Heart right ventricle (tissue), 16 donors: ENCODE measurements around the gene NOD1. TPM values are rescaled to one million over a fixed set of nuclear protein-coding genes. Genes with fewer than 3 reads are reported as not detected.

Experiments
- ATAC-seq, 8 donors: fragments of 200-7000 bp; cut with Tn5 transposase; one replicate each; pipeline ENCODE4 v1.9.1; 2020; ENCODE audit warnings: mild to moderate bottlenecking in 8 of 8, moderate library complexity in 8 of 8, moderate number of reproducible peaks in 1 of 8
- DNase-seq, 2 donors: peaks; one replicate each; pipeline ENCODE4 v3.0.0-alpha.2; 2020
- H3K27ac ChIP-seq, 10 donors: fragments of 200-600 bp; sonication (generic) in 2 of 10; one replicate each; pipeline versions ENCODE4 v1.5.0 to v1.8.0; 2020 to 2022; ENCODE audit warnings: mild to moderate bottlenecking in 3 of 10
- H3K27me3 ChIP-seq, 7 donors: fragments of 200-600 bp; one replicate each; pipeline ENCODE4 v1.8.0; 2021 to 2022; ENCODE audit warnings: mild to moderate bottlenecking in 2 of 7
- H3K36me3 ChIP-seq, 9 donors: fragments of 200-600 bp; sonication (generic) in 1 of 9; one replicate each; pipeline versions ENCODE4 v1.5.0 to v1.8.0; 2020 to 2022; ENCODE audit warnings: mild to moderate bottlenecking in 2 of 9
- H3K4me1 ChIP-seq, 9 donors: fragments of 200-600 bp; sonication (generic) in 1 of 9; one replicate each; pipeline versions ENCODE4 v1.5.0 to v1.8.0; 2020 to 2022; ENCODE audit warnings: mild to moderate bottlenecking in 4 of 9
- H3K4me3 ChIP-seq, 10 donors: fragments of 200-600 bp; sonication (generic) in 2 of 10; one replicate each; pipeline versions ENCODE4 v1.5.0 to v1.8.0; 2020 to 2022; ENCODE audit warnings: mild to moderate bottlenecking in 7 of 10, moderate library complexity in 2 of 10
- H3K9me3 ChIP-seq, 11 donors: fragments of 200-600 bp in 10 of 11; sonication (generic) in 2 of 11; one replicate each; pipeline versions ENCODE4 v1.5.0 to v1.8.0; 2013 to 2022; ENCODE audit warnings: mild to moderate bottlenecking in 2 of 11, control low read depth in 1 of 11, moderate library complexity in 1 of 11
- CTCF ChIP-seq, 9 donors: fragments of 200-600 bp; sonication (generic) in 2 of 9; IDR thresholded peaks; one replicate each; pipeline versions ENCODE4 v1.5.0 to v1.8.0; 2021 to 2022; ENCODE audit warnings: antibody characterized with exemption in 9 of 9, mild to moderate bottlenecking in 5 of 9, moderate library complexity in 1 of 9
- WGBS, 2 donors: extraction: QIAGEN DNeasy Blood & Tissue Kit; methylation state at CpG; one replicate each; pipeline ENCODE4 v1.1.7; 2013; ENCODE audit warnings: inconsistent platforms in 1 of 2; 5-methylcytosine and 5-hydroxymethylcytosine counted together
- intact Hi-C, 10 donors: fragments of 100-400 bp; cut with DNase I; formaldehyde crosslinking; loops; one replicate each; pipeline versions ENCODE4 v1.11.1 to v1.14.2; 2022
- polyA plus RNA-seq, 2 donors: library from polyadenylated mRNA; stranded (reverse); fragments of 200-250 nt; gene quantifications; one replicate each; pipeline ENCODE4 v1.2.3, GENCODE V29; 2013
- total RNA-seq, 10 donors: library from RNA; stranded (reverse); fragmentation: NEBNext Ultra II Directional in 3 of 10; extraction: Animal tissue kit (Norgen Biotek cat#: 25700) in 3 of 10; gene quantifications; one replicate each; pipeline versions ENCODE4 v1.2.1 to v1.2.4, GENCODE V29; 2021 to 2023
- donor health status: Arrhythmogenic right ventricular cardiomyopathy.
- donor health status: ischemic (EF 13 %, LVEDD 7.1; RV severe dilation, severe dysfunction).
- donor health status: healthy with polysubstance abuse.
- donor health status: DM: no; HTN: yes; CAD: no.
- donor health status: DM: no; HTN: no; CAD: no.
- donor health status: ischemic (EF 25% LVEDD 6.9; RV normal size, moderate dysfunction).
- donor health status: ischemic (EF 25% LVEDD 5.7; RV mildly dilated, moderate dysfunction).
- donor health status: healthy.
- donor health status: DM: yes; HTN: yes; CAD: no.
- donor health status: Ischemic cardiomyopathy.
- donor health status: ischemic (EF 35%, LVEDD 5.7; RV mildly dilated, moderate dysfunction).
- donor health status: nonischemic (EF 11% LVEDD 7.7; RV severe dilation, severe dysfunction).
- donor health status: DM: yes; HTN: yes; CAD: no.
- donor health status: PGD.
- donor health status: ischemic (EF 29% LVEDD 5.4; RV normal size, mild dysfunction).
- donor health status: nonischemic (EF 23%, LVEDD 6.1; RV moderate dilation, normal function).

The NOD1 gene
- total and polyA plus RNA-seq, 12 donors = 6.3 to 19.1 (median 8.6) TPM

DNA sequence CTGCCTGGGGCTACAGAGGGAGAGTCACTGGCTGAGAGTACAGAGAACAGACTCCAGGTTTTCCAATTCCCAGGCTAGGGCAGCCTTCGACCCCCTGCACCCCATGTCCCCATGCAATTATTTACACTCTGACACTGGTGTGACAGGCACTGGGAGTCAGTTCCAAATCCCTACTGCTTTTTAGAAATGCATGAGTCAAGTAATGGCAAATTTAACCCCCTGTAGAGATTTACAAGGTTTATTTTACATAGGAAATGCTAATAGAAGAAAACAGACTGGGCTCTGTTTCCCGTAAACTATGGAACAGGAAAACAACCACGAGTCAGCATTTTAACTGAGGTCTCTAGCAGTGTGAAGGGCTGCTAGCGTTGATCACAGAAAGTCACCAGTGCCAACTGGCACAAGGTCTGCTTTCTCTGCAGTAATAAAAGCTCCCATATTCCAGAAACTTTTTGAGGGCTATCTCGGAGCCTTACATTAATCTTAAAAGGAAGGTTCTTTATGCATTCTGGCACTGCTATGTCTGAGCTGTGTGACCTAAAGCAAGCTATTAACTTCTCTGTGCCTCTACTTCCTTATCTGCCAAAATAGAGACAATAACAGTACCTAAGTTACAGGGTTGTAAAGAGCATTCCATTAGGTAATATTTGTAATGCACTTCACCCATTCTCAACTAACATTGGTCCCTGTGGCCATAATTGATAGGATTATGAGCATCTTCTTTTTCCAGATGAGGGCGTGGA lies 28.2 kb downstream of the NOD1 start:
- Histone ChIP-seq H3K4me1 (peaks cover 0 to 39% (median 28%) of the 10 kb centered on the region in 9 donors), H3K27ac (no peak overlapping the region), H3K36me3 (peaks cover 0 to 100% (median 70%) of the 10 kb centered on the region in 9 donors), H3K9me3 (no peaks in the 10 kb centered on the region), H3K4me3 (no peak overlapping the region), H3K27me3 (no peaks in the 10 kb centered on the region)
- ATAC-seq (no peak), DNase-seq (no peak)
- 52 to 62% methylated on average over 6 of the region's 6 CpGs for WGBS, 2 donors
- intact Hi-C loops = no loop called here
- no peak for TF ChIP-seq CTCF (IDR thresholded peaks at IDR 0.05)

- Histone ChIP-seq H3K4me1 (peaks cover 0 to 31% (median 20%) of the 10 kb centered on the region in 9 donors), H3K27me3 (no peaks in the 10 kb centered on the region), H3K27ac (peak overlapping the region; percentile 15 to 79 (median 73)), H3K4me3 (no peak overlapping the region), H3K9me3 (no peaks in the 10 kb centered on the region), H3K36me3 (peaks cover 0 to 86% (median 56%) of the 10 kb centered on the region in 9 donors)
- TF ChIP-seq CTCF (IDR thresholded peaks at IDR 0.05) = no peak
- peak; percentile 53 to 93 (median 84) for ATAC-seq
- intact Hi-C loops = no loop called here
- DNase-seq = peak in 1 of 2 donors; percentile 50
- WGBS, 2 donors = 40 to 67% methylated on average over 10 of the region's 10 CpGs
Observed at GRCh38 chr7:30448461-30449189, 30.0 kb downstream of the NOD1 start.

GRCh38 chr7:30447466-30447865 lies 31.1 kb downstream of the NOD1 start:
- H3K27ac ChIP-seq = peak overlapping the region in 3 of 10 donors; percentile 71 to 79 (median 77)
- no peaks in the 10 kb centered on the region for H3K9me3 ChIP-seq
- intact Hi-C loops = no loop called here
- H3K27me3 ChIP-seq = no peaks in the 10 kb centered on the region
- TF ChIP-seq CTCF (IDR thresholded peaks at IDR 0.05) = no peak
- peaks cover 0 to 27% (median 16%) of the 10 kb centered on the region in 9 donors for H3K4me1 ChIP-seq
- H3K36me3 ChIP-seq = peaks cover 0 to 74% (median 45%) of the 10 kb centered on the region in 9 donors
- DNase-seq (no peak), ATAC-seq (no peak)
- H3K4me3 ChIP-seq = no peak overlapping the region
- 97 to 99% methylated on average over 8 of the region's 8 CpGs for WGBS, 2 donors

- no peaks in the 10 kb centered on the region for H3K9me3 ChIP-seq
- H3K4me3 ChIP-seq = no peak overlapping the region
- DNase-seq (no peak), ATAC-seq (peak in 2 of 8 donors; percentile 7 to 15)
- TF ChIP-seq CTCF (IDR thresholded peaks at IDR 0.05) = no peak
- WGBS, 2 donors = 93 to 95% methylated on average over 4 of the region's 4 CpGs
- peaks cover 0 to 27% (median 16%) of the 10 kb centered on the region in 9 donors for H3K4me1 ChIP-seq
- intact Hi-C loops = no loop called here
- H3K36me3 ChIP-seq = peaks cover 0 to 62% (median 33%) of the 10 kb centered on the region in 9 donors
- H3K27me3 ChIP-seq = no peaks in the 10 kb centered on the region
- H3K27ac ChIP-seq = peak overlapping the region in 1 of 10 donors; percentile 60
Observed at GRCh38 chr7:30446266-30446665, 32.3 kb downstream of the NOD1 start.
